T-helper 1 cell (primary cell): ENCODE results near the gene LONP1.
"Not testable (repeated sequence)": the region's sequence is repeated elsewhere in the genome, so short reads cannot be mapped to it uniquely, and the experiment has no call there.

ENCODE experiments used
- DNase-seq, 5 donors: peaks; one replicate each; pipeline ENCODE4 v3.0.0-alpha.2; 2012 to 2020
- total RNA-seq, 4 donors: gene quantifications; one replicate each; lab custom pipeline; 2026; lab: John Stamatoyannopoulos, UW

LONP1 gene, protein sequence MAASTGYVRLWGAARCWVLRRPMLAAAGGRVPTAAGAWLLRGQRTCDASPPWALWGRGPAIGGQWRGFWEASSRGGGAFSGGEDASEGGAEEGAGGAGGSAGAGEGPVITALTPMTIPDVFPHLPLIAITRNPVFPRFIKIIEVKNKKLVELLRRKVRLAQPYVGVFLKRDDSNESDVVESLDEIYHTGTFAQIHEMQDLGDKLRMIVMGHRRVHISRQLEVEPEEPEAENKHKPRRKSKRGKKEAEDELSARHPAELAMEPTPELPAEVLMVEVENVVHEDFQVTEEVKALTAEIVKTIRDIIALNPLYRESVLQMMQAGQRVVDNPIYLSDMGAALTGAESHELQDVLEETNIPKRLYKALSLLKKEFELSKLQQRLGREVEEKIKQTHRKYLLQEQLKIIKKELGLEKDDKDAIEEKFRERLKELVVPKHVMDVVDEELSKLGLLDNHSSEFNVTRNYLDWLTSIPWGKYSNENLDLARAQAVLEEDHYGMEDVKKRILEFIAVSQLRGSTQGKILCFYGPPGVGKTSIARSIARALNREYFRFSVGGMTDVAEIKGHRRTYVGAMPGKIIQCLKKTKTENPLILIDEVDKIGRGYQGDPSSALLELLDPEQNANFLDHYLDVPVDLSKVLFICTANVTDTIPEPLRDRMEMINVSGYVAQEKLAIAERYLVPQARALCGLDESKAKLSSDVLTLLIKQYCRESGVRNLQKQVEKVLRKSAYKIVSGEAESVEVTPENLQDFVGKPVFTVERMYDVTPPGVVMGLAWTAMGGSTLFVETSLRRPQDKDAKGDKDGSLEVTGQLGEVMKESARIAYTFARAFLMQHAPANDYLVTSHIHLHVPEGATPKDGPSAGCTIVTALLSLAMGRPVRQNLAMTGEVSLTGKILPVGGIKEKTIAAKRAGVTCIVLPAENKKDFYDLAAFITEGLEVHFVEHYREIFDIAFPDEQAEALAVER
- 70.7 to 82.7 (median 78.2) reads per million in 4 donors for total RNA-seq

DNA sequence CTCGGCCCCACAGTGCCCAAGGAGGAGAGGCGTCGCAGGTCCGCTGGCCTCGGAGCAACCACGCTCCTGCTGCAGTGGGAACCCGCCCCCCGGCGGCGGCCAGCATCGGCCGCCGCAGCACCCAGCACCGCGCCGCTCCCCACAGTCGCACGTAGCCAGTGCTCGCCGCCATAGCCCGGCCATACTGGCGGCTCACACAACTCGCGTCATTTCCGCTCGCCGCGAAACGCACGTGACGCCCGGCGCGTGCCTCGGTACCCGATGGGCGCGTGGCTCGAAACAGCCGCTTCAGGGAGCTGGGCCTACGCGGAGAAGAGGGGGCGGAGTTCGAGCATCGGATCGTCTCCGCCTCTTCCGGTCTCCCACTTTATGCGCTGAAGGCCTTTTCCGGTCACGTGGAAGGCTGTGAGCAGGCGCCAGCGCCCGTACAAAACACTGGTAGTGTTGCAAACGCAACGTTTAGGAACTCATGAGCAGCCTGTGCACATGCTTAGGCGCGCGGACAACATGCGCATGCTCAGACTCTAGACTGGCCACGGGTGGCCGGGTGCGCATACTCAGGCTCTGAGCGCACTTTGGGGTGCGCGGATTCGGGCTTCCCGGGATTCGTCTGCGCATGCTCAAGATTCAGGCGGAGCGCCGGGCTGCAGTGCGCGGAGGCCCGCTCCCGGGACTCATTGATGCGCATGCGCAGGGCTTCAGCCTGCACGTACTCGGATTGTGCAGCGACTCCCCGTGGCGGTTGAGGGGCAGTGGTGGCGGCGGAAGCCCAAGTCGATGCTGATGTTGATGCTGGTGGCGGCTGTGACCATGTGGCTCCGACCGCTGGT lies at the start of gene LONP1, which contains the start of gene CATSPERD:
LONP1 (minus strand) TSS at position 186 of the 830 bp plus-strand sequence; CDS start at position 172, 14 bp downstream.
CATSPERD (plus strand) TSS at position 677 of the 830 bp plus-strand sequence; CDS start at position 778, 101 bp downstream.
- DNase-seq, result peak; percentile 97 to 99 (median 97)

DNA sequence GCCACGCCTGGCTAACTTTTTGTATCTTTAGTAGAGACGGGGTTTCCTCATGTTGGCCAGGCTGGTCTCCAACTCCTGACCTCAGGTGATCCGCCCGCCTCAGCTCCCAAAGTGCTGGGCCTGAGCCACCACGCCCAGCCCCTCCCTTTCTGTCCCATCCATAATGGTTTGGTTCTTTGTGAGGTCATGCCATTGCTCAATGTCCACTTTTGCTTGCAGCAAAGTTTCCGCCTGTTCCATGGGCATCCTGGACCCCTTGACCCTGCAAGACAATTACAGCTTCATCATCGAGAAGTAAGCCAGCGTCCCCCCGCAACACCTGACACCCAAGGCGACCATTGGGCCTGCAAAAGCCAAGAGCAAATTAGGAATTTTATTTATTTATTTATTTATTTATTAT lies 48.0 kb upstream of the LONP1 start:
- no peak for DNase-seq

DNA sequence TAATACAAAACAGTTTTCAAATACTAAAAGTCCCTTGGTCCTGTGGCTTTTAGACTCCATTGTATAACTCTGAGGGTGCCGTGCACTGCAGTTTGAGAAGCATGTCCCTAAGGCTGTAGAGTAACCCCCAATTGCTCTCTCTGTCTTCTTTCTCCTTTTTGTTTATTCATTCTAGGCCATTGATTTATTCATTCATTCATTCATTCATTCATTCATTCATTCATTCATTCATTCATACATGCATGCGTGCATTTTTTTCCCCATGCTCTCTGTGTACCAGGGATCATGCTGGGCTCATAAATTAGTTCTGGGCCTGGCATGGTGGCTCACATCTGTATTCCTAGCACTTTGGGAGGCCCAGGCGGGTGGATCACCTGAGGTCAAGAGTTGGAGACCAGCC lies 45.3 kb upstream of the LONP1 start:
- no peak for DNase-seq

DNA sequence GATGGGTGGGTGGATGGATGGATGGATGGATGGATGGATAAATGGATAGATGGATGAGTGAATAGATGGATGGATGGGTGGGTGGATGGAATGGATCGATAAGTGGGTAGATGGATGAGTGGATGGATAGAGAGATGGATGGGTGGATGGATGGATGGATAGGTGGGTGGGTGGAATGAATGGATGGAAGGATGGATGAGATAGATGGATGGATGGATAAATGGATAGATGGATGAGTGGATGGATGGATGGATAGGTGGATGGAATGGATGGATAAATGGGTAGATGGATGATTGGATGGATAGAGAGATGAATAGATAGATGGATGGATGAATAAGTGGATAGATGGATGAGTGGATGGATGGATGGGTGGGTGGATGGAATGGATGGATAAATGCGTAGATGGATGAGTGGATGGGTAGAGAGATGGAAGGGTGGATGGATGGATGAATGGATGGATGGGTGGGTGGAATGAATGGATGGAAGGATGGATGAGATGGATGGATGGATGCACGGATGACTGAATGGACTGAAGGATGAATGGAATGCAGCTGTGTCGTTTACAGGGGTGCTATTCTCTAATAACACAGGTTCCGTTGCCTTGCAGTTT lies 42.8 kb upstream of the LONP1 start:
- DNase-seq, result no peak

DNA sequence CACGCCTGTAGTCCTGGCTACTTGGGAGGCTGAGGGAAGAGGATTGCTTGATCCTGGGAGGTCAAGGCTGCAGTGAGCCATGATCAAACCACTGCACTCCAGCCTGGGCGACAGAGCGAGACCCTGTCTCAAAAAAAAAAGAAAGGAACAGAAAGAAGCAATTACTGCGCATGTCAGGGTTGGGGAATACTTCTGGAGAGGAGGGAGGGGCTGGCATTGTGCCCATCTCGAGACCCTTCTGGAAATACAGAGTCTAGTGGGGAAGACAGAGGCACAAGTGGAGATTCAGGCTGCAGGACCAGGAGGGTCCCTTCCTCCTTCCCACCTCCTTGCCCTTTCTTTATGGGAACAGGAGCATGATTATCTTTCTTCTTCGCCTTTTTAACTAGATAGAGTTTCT lies 33.8 kb upstream of the LONP1 start:
- DNase-seq, result no peak

DNA sequence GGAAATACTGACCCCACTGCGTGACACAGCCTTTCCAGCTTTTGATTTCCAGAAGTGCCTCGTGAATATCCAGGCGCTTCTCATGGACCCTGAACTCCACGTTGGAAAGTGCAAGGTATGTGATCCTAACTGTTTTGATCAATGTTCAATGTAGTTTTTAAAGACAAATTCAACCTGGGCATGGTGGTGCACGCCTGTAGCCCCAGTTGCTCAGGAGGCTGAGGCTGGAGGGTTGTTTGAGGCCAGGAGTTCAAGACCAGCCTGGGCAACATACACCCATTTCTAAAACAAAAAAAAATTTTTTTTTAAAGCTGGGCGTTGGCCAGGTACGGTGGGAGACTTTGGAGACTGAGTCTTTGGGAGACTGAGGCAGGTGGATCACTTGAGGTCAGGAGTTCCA lies 31.8 kb upstream of the LONP1 start:
- DNase-seq, result no peak

DNA sequence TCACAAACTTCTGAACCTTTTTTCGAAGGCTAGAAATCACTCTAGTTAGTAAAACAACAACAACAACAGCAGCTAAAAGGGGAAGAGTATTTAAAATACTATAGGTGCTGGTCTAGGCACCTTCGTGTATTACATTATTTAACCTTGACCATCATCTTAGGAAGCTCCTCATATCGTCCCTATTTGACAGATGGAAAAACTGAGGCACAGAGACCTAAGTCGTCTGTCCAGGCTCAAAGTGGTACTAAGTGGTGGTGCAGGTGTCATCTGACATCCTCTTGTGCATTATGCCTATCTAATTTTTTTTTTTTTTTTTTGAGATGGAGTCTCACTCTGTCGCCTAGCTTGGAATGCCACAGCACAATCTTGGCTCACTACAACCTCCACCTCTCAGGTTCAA lies 29.6 kb upstream of the LONP1 start:
- DNase-seq, result no peak

DNA sequence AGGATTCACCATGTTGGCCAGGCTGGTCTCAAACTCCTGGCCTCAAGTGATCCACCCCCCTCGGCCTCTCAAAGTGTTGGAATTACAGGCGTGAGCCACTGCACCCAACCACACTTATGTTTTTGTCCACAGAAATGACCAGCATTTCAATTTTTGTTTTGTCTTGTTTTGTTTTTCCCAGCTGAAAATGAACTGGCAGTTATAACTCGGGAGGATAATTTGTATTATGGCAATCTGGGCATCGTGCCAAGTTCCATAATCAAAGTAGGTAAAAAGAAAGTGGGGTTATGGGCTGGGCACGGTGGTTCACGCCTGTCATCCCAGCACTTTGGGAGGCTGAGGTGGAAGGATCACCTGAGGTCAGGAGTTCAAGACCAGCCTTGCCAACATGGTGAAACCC lies 29.0 kb upstream of the LONP1 start:
- not testable (repeated sequence) for DNase-seq

DNA sequence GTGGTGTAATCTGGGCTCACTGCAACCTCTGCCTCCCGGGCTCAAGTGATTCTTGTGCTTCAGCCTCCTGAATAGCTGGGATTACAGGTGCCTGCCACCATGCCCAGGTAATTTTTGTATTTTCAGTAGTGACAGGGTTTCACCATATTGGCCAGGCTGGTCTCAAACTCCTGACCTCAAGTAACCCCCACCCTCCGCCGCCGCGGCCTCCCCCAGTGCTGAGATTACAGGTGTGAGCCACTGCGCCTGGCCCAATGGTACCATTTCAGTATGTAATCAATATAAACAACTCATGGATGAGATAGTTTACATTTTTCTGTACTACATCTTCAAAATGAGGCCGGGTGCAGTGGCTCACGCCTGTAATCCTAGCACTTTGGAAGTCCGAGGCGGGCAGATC lies 25.1 kb upstream of the LONP1 start:
- not testable (repeated sequence) for DNase-seq

DNA sequence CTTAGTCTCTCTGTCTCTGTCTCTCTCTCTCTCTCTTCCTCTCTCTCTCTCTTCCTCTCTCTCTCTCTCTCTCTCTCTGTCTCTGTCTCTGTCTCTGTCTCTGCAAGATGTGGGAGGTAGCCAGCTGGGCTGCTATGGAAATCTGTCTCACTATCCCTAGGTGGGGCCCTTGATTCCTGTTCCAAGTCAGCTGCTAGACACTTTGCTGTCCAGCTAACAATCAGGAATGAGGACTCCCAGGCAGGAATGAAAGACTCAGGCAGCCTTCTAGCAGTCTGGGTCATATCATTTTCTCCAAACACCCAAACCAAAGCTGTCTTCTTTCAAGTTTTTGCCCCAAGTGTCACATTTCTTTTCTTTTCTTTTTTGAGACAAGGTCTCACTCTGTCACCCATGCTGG lies 23.7 kb upstream of the LONP1 start:
- no peak for DNase-seq

DNA sequence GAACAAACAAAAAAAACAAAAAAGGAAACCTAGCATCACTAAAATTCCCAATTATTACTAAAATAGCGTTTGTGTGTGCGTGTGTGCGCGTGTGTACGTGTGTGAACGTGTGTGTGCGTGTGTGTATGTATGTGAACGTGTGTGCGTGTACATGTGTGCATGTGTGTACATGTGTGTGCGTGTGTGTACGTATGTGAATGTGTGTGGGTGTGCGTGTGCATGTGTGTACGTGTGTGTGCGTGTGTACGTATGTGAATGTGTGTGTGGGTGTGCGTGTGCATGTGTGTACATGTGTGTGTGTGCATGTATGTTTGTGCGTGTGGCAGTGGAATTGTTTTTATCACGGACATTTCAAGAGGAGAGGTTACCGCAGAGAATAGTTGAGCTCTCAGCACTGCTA lies 22.1 kb upstream of the LONP1 start:
- DNase-seq, result no peak

DNA sequence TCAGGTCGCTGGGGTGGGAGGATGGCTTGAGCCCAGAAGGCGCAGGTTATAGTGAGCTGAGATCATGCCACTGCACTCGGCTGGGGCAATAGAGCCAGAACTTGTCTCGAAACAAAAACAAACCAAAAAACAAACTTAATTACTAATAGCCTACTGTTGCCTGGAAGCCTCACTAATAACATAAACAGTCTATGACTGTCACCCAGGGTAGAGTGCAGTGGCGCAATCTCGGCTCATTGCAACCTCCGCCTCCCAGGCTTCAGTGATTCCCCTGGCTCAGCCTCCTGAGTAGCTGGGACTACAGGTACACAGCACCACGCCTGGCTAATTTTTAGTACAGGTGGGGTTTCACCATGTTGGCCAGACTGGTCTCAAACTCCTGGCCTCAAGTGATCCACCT lies 18.5 kb upstream of the LONP1 start:
- DNase-seq, result no peak

DNA sequence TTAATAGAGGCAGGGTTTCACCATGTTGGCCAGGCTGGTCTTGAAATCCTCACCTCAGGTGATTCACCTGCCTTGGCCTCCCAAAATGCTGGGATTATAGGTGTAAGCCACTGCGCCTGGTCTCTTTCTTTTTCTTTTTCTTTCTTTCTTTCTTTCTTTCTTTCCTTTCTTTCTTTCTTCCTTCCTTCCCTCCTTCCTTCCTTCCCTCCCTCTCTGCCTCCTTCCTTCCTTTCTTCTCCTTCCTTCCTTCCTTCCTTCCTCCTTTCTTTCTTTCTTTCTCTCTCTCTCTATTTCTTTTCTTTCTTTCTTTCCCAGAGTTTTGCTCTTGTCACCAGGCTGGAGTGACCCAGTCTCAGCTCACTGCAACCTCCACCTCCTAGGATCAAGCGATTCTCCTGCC lies 13.2 kb upstream of the LONP1 start:
- not testable (repeated sequence) for DNase-seq

DNA sequence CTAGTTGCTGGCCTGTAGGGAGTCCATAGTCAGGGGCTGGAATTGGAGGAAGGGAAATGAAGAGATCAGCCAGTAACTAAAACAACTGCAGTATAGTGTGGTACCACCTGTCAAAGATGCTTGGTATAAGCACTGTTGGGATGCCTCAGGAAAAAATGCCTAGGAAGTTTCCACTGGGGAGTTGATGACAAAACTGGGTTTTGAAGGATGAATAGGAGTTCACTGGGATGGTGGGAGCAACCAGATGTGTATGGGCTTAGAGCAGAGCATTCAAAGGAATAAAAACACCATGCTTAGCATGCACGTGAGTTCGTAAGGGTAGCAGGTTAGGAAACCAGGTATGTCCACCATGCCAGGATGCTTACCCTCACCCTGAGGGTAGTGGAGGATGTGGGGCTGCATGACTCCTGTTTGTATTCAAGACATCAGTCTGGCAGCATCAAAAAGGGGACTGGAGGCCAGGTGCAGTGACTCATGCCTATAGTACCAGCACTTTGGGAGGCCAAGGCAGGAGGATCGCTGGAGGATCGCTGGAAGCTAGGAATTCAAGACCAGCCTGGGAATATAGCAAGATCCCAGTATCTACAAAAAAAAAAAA lies 7.6 kb upstream of the LONP1 start:
- no peak for DNase-seq

DNA sequence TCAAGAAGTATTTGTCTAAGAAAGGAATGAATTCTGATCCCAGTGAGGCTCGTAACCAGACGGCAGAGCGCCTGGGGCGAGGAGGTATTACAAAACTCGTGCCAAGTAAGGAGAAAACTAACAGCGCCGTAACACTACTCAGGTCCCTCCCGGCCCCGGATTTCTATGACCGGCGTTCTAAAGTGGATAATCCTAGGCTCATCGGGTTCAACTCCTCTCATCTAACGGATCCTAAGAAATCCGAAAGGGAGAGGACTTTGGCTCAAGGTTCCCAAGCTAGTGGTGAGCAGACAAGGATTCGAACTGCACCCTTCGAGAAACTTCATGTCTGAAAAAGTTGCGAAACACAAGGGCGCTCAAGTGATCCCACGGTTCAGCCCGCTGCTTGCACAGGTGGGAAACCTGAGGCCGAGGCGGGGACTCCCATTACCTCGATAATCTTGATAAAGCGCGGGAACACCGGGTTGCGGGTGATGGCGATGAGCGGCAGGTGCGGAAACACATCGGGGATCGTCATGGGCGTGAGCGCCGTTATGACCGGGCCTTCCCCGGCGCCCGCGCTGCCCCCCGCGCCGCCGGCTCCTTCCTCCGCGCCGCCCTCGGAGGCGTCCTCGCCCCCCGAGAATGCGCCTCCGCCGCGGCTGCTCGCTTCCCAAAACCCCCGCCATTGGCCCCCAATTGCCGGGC lies 529 bp downstream of the LONP1 start:
- peak in 2 of 5 donors; percentile 37 to 41 for DNase-seq

DNA sequence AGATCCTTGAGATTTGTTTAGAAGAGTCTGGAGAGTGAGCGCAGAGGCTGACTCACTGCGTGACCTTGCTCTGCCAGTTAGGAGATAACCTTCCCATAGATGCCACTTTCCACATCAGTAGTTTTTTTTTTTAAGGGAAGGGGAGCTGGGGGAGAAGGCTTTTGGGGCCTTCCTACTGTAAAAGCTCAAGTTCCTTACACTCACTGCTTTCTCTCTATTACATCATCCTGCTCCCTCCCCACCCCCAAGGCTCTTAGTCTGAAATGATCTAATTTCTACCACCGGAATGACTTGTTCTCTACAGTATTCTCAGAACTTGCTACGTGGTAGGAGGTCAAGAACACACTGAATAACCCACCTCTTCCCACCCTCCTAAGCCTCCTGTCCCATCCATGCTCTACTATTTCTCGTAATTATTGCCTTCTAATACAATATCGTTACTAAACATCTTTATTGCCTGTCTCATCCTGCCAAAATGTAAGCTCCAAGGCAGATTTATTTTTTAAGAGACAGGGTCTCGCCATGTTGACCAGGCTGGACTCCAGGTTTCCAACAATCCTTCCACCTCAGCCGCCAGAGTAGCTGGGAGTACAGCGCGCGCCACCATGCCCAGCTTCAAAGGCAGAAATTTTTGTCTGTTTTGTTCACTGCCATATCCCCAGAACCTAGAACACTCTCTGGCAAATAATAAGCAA lies 1.2 kb downstream of the LONP1 start:
- DNase-seq, result peak in 1 of 5 donors; percentile 89

DNA sequence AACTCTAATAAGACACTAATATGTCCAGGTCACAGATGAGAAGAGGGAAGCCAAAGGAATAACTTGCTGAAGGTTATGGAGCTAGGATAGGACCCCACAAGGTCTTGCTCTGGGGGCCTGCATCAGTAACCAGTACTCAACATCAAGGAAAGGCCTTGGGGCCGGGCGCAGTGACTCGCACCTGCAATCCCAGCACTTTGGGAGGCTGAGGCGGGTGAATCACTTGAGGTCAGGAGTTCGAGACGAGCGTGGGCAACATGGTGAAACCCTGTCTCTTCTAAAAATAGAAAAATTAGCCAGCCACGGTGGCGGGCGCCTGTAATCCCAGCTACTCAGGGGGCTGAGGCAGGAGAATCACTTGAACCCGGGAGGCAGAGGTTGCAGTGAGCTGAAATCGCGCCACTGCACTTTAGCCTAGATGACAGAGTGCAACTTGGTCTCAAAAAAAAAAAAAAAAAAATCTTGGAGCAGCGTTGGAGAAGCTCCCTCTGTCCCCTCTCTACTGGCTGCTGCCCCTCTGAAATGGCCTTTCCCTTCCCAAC lies 1.8 kb downstream of the LONP1 start:
- peak in 1 of 5 donors; percentile 25 for DNase-seq

DNA sequence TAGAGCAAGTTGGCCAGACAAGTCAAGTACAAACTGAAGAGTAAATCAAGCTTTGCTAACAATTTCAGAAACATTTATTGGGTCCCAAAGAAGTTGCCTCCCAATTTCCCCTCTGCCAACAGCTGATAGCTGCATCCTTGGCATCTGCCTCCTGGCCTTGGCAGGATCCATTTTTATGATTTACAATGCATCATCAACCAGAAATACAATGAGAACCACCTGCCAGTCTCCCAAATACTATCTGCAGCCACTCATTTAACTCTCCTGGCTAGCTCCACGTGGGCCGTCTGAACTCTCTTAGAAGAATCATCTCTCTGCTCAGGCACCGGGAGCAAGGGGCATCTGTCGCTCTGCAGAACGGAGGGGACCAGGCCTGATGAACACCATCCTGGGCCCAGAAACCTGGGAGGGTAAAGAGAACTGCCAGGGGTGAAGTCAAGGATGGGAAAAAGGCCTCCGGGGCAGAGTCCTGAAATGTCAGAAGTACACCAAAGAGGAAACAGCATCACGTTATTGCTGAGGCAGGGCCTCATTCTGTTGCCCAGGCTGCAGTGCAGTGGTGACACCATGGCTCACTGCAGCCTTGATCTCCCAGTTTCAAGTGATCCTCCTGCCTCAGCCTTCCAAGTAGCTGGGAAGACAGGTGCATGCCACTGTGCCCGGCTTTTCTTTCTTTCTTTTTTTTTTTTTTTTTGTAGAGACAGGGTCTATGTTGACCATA lies 2.6 kb downstream of the LONP1 start:
- no peak for DNase-seq

DNA sequence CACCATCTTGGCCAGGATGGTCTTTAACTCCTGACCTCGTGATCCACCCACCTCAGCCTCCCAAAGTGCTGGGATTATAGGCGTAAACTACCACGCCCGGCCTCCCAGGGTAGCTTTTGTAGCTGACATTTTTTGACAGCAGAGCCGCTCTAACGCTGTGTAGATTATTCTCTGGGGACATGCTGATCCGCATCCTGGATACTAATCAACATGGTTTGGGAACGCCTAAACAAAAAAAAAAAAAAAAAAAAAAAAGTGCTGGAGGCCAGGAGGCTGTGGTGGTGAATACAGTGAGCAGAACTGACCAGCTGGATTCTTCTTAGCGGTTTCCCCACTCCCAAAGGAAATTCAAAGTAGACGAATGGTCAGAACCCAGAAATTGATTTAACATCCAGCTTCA lies 5.1 kb downstream of the LONP1 start:
- DNase-seq, result no peak
